GM23338 (cell line): ENCODE data around the gene CGREF1. TPM values are rescaled to one million over a fixed set of nuclear protein-coding genes. Genes with fewer than 3 reads are reported as not detected.

Experiments
- ATAC-seq: fragments of 200-7000 bp; cut with Tn5 transposase; 3 replicates; pipeline ENCODE4 v1.9.1; 2020
- DNase-seq: peaks from one replicate; pipeline ENCODE4 v3.0.0-alpha.2; 2015; ENCODE audit warnings: low spot score
- H2AFZ ChIP-seq: fragments of 200-600 bp; sonication (generic); 2 replicates; pipeline ENCODE4 v1.8.0; 2016; ENCODE audit warnings: antibody characterized with exemption, mild to moderate bottlenecking, moderate library complexity
- H3F3A ChIP-seq: fragments of 200-600 bp; sonication (generic); replicated peaks from 2 replicates; pipeline ENCODE4 v1.8.0; 2017; ENCODE audit warnings: antibody characterized with exemption, mixed run types, low read depth
- H3K27ac ChIP-seq: fragments of 200-600 bp; sonication (generic); 2 replicates; pipeline ENCODE4 v1.6.1; 2016; ENCODE audit warnings: low read depth
- H3K27me3 ChIP-seq: fragments of 200-600 bp; sonication (generic); 2 replicates; pipeline ENCODE4 v1.8.0; 2016; ENCODE audit warnings: mild to moderate bottlenecking, mixed run types, moderate library complexity; ENCODE audit not compliant: insufficient read depth
- H3K36me3 ChIP-seq: fragments of 200-600 bp; sonication (generic); 2 replicates; pipeline ENCODE4 v1.8.0; 2016; ENCODE audit warnings: mild to moderate bottlenecking; ENCODE audit not compliant: insufficient read depth
- H3K4me1 ChIP-seq: fragments of 200-600 bp; sonication (generic); 2 replicates; pipeline ENCODE4 v1.8.0; 2016; ENCODE audit warnings: mild to moderate bottlenecking, moderate library complexity; ENCODE audit not compliant: insufficient read depth
- H3K4me2 ChIP-seq: fragments of 200-600 bp; sonication (generic); 2 replicates; pipeline ENCODE4 v1.7.1; 2017; ENCODE audit warnings: mixed run types
- H3K4me3 ChIP-seq: fragments of 200-600 bp; sonication (generic); 2 replicates; pipeline ENCODE4 v1.6.1; 2016; ENCODE audit warnings: mixed run types
- H3K79me2 ChIP-seq: fragments of 200-600 bp; sonication (generic); replicated peaks from 2 replicates; pipeline ENCODE4 v1.8.0; 2017; ENCODE audit warnings: mild to moderate bottlenecking; ENCODE audit not compliant: insufficient read depth
- H3K9me2 ChIP-seq: fragments of 200-600 bp; sonication (generic); 2 replicates; pipeline ENCODE4 v1.8.0; 2017; ENCODE audit not compliant: insufficient read depth
- H4K20me1 ChIP-seq: fragments of 200-600 bp; sonication (generic); replicated peaks from 2 replicates; pipeline ENCODE4 v1.8.0; 2017; ENCODE audit warnings: mild to moderate bottlenecking; ENCODE audit not compliant: insufficient read depth
- H3K27ac Mint-ChIP-seq: 2 replicates; pipeline ENCODE4 v1.8.0; 2020; ENCODE audit warnings: inconsistent platforms, mild to moderate bottlenecking, moderate library complexity, mixed read lengths
- H3K27me3 Mint-ChIP-seq: 3 replicates; pipeline ENCODE4 v1.8.0; 2022; ENCODE audit warnings: low read depth, mild to moderate bottlenecking, moderate library complexity, mixed read lengths, inconsistent platforms; ENCODE audit not compliant: insufficient read depth, poor library complexity
- H3K36me3 Mint-ChIP-seq: 3 replicates; pipeline ENCODE4 v1.8.0; 2021; ENCODE audit warnings: low read depth, mild to moderate bottlenecking, inconsistent platforms, moderate library complexity, mixed read lengths
- H3K4me1 Mint-ChIP-seq: 3 replicates; pipeline ENCODE4 v1.8.0; 2020; ENCODE audit warnings: mild to moderate bottlenecking, inconsistent platforms, mixed read lengths
- H3K4me3 Mint-ChIP-seq: 3 replicates; pipeline ENCODE4 v1.8.0; 2021; ENCODE audit warnings: moderate library complexity, mild to moderate bottlenecking, inconsistent platforms, mixed read lengths
- H3K9me3 Mint-ChIP-seq: 3 replicates; pipeline ENCODE4 v1.8.0; 2020; ENCODE audit warnings: moderate library complexity, mild to moderate bottlenecking, inconsistent platforms, mixed read lengths
- CREB1 ChIP-seq: fragments of 250-450 bp; sonication (Bioruptor Pico); IDR thresholded peaks from 2 replicates; pipeline ENCODE4 v1.5.0; 2020; ENCODE audit warnings: low read depth, mild to moderate bottlenecking, moderate library complexity
- ETS1 ChIP-seq: IDR thresholded peaks from 2 replicates; pipeline ENCODE4 v1.6.1; 2016; ENCODE audit warnings: antibody characterized with exemption
- EZH2 ChIP-seq: fragments of 200-600 bp; sonication (generic); IDR thresholded peaks from one replicate; pipeline ENCODE4 v1.8.0; 2017; ENCODE audit warnings: antibody characterized with exemption, mild to moderate bottlenecking, low read depth; ENCODE audit not compliant: unreplicated experiment
- EZH2phosphoT487 ChIP-seq: fragments of 200-600 bp; sonication (generic); IDR thresholded peaks from one replicate; pipeline ENCODE4 v1.8.1; 2018; ENCODE audit warnings: antibody characterized with exemption; ENCODE audit not compliant: unreplicated experiment
- JUNB ChIP-seq: IDR thresholded peaks from one replicate; pipeline ENCODE4 v1.6.1; 2016; ENCODE audit warnings: antibody characterized with exemption; ENCODE audit not compliant: unreplicated experiment
- NANOG ChIP-seq: IDR thresholded peaks from 2 replicates; pipeline ENCODE4 v1.6.1; 2016; ENCODE audit warnings: antibody characterized with exemption, borderline replicate concordance
- POLR2AphosphoS5 ChIP-seq: IDR thresholded peaks from 2 replicates; pipeline ENCODE4 v1.6.1; 2016; ENCODE audit warnings: antibody characterized with exemption, low read depth
- REST ChIP-seq: IDR thresholded peaks from one replicate; pipeline ENCODE4 v1.6.1; 2018; ENCODE audit warnings: antibody characterized with exemption; ENCODE audit not compliant: unreplicated experiment
- STAT1 ChIP-seq: IDR thresholded peaks from one replicate; pipeline ENCODE4 v1.6.1; 2016; ENCODE audit warnings: antibody characterized with exemption; ENCODE audit not compliant: unreplicated experiment
- ZNF114 ChIP-seq: fragments of 250-450 bp; sonication (Bioruptor Pico); IDR thresholded peaks from 2 replicates; pipeline ENCODE4 v1.5.0; 2020; ENCODE audit warnings: mild to moderate bottlenecking, moderate library complexity
- ZNF331 ChIP-seq: fragments of 250-450 bp; sonication (Bioruptor Pico); IDR thresholded peaks from 2 replicates; pipeline ENCODE4 v1.5.0; 2020; ENCODE audit warnings: low read depth, mild to moderate bottlenecking, moderate library complexity
- ZNF462 ChIP-seq: fragments of 250-450 bp; sonication (Bioruptor Pico); IDR thresholded peaks from 2 replicates; pipeline ENCODE4 v1.5.0; 2020; ENCODE audit warnings: mild to moderate bottlenecking, moderate library complexity
- polyA plus RNA-seq: library from polyadenylated mRNA; unstranded; fragments of >200 nt; fragmentation: Nextera tagmentation; extraction: Ambion mirVana; gene quantifications from 2 replicates; pipeline ENCODE4 v1.2.1, GENCODE V29; 2016
- total RNA-seq: library from RNA; depleted of rRNA; stranded (reverse); fragments of >200 nt; shearing (Covaris generic); gene quantifications from 2 replicates; pipeline ENCODE4 v1.2.3, GENCODE V29; 2014
- TF ChIP-seq, protein P1 (sequence below), 2 experiments: fragments of 200-600 bp in 1 of 2; sonication (generic) in 1 of 2; conservative IDR thresholded peaks; 2 replicates each; pipeline versions ENCODE4 v1.5.1 to v1.6.1; 2016 to 2017; ENCODE audit warnings: antibody characterized with exemption in 2 of 2, low read depth in 2 of 2, mild to moderate bottlenecking in 2 of 2, moderate library complexity in 1 of 2

Gene CGREF1
- total and polyA plus RNA-seq, 2 experiments from 2014 or later = 4.1 to 4.5 TPM

GRCh38 chr2:27058210-27058609, 60.7 kb downstream of the CGREF1 start:
- Histone ChIP-seq H3K36me3 (peaks cover 15% of the 10 kb centered on the region), H4K20me1 (no peaks in the 10 kb centered on the region; the same call in none of the 2 replicates), H3K4me1 (no peaks in the 10 kb centered on the region), H3K79me2 (no peaks in the 10 kb centered on the region), H3K27ac (no peak overlapping the region), H2AFZ (no peak overlapping the region), H3K4me3 (no peak overlapping the region), H3F3A (peaks cover 9% of the 10 kb centered on the region; the same call in 1 of the 2 replicates), H3K27me3 (no peaks in the 10 kb centered on the region), H3K9me2 (no peaks in the 10 kb centered on the region), H3K4me2 (no peak overlapping the region)
- Mint-ChIP-seq H3K27ac (no peak overlapping the region), H3K36me3 (peaks cover 43% of the 10 kb centered on the region), H3K4me1 (no peaks in the 10 kb centered on the region; the same call in 2 of the 3 replicates), H3K27me3 (peaks cover 3% of the 10 kb centered on the region), H3K4me3 (no peak overlapping the region), H3K9me3 (no peaks in the 10 kb centered on the region)
- ATAC-seq (no peak), DNase-seq (no peak)
- TF ChIP-seq ZNF462 (CRISPR knock-in tag) (no peak), CREB1 (CRISPR knock-in tag) (no peak), POLR2AphosphoS5 (no peak), REST (no peak), ETS1 (no peak), EZH2 (no peak), EZH2phosphoT487 (no peak), JUNB (no peak), ZNF331 (CRISPR knock-in tag) (no peak), NANOG (no peak), ZNF114 (CRISPR knock-in tag) (no peak), STAT1 (no peak)
- TF ChIP-seq, protein P1, sequence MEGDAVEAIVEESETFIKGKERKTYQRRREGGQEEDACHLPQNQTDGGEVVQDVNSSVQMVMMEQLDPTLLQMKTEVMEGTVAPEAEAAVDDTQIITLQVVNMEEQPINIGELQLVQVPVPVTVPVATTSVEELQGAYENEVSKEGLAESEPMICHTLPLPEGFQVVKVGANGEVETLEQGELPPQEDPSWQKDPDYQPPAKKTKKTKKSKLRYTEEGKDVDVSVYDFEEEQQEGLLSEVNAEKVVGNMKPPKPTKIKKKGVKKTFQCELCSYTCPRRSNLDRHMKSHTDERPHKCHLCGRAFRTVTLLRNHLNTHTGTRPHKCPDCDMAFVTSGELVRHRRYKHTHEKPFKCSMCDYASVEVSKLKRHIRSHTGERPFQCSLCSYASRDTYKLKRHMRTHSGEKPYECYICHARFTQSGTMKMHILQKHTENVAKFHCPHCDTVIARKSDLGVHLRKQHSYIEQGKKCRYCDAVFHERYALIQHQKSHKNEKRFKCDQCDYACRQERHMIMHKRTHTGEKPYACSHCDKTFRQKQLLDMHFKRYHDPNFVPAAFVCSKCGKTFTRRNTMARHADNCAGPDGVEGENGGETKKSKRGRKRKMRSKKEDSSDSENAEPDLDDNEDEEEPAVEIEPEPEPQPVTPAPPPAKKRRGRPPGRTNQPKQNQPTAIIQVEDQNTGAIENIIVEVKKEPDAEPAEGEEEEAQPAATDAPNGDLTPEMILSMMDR (conservative IDR thresholded peaks at IDR 0.05; ENCODE audit: low read depth in 2 of 2) = no peak
